Lung (tissue), 12 donors: ENCODE measurements around the gene ECT2. TPM values are rescaled to one million over a fixed set of nuclear protein-coding genes. Genes with fewer than 3 reads are reported as not detected.

Source experiments
- ATAC-seq: fragments of 200-7000 bp; cut with Tn5 transposase; one replicate; pipeline ENCODE4 v1.9.1; 2020; ENCODE audit warnings: moderate number of reproducible peaks; ENCODE audit not compliant: insufficient read depth, low FRiP score
- DNase-seq, 3 donors: peaks; one replicate each; pipeline ENCODE4 v3.0.0-alpha.2; 2013 to 2017
- H3K27ac ChIP-seq, 2 donors: one replicate each; pipeline ENCODE4 v1.5.1; 2013; ENCODE audit warnings: mild to moderate bottlenecking in 2 of 2, moderate library complexity in 2 of 2, control low read depth in 1 of 2, inconsistent platforms in 1 of 2, low read depth in 1 of 2, low read length in 1 of 2
- H3K27me3 ChIP-seq, 3 donors: one replicate each; pipeline ENCODE4 v1.5.1; 2013; ENCODE audit warnings: low read length in 2 of 3; ENCODE audit not compliant: control insufficient read depth in 3 of 3, insufficient read depth in 3 of 3
- H3K36me3 ChIP-seq, 4 donors: one replicate each; pipeline ENCODE4 v1.5.1; 2013; ENCODE audit warnings: low read length in 4 of 4, mild to moderate bottlenecking in 1 of 4, moderate library complexity in 1 of 4; ENCODE audit not compliant: control insufficient read depth in 4 of 4, insufficient read depth in 4 of 4
- H3K4me1 ChIP-seq, 5 donors: one replicate each; pipeline ENCODE4 v1.5.1; 2013; ENCODE audit warnings: low read length in 5 of 5, mild to moderate bottlenecking in 2 of 5, moderate library complexity in 1 of 5; ENCODE audit not compliant: control insufficient read depth in 5 of 5, insufficient read depth in 5 of 5
- H3K4me3 ChIP-seq: one replicate; pipeline ENCODE4 v1.5.1; 2013; ENCODE audit warnings: mild to moderate bottlenecking, control low read depth, moderate library complexity
- H3K9ac ChIP-seq, 2 donors: one replicate each; pipeline ENCODE4 v1.5.1; 2013; ENCODE audit warnings: low read length in 2 of 2, control low read depth in 1 of 2; ENCODE audit not compliant: insufficient read depth in 1 of 2
- H3K9me3 ChIP-seq, 4 donors: one replicate each; pipeline ENCODE4 v1.5.1; 2013; ENCODE audit warnings: low read length in 3 of 4, mild to moderate bottlenecking in 1 of 4, moderate library complexity in 1 of 4; ENCODE audit not compliant: control insufficient read depth in 4 of 4, insufficient read depth in 3 of 4
- CTCF ChIP-seq: IDR thresholded peaks from 2 replicates; pipeline ENCODE4 v1.5.1; 2012; ENCODE audit warnings: mild to moderate bottlenecking; ENCODE audit errors: control extremely low read depth, extremely low read depth
- WGBS, 2 donors: extraction: QIAGEN DNeasy Blood & Tissue Kit; methylation state at CpG; one replicate each; pipeline ENCODE4 v1.1.7; 2013; 5-methylcytosine and 5-hydroxymethylcytosine counted together
- polyA plus RNA-seq, 2 donors: library from polyadenylated mRNA; stranded (reverse); fragments of 200-250 nt; gene quantifications; one replicate each; pipeline ENCODE4 v1.2.1, GENCODE V29; 2013
- total RNA-seq, 2 donors: library from RNA; depleted of rRNA in 1 of 2; stranded (reverse); fragments of >200 nt in 1 of 2; gene quantifications; one replicate each; pipeline ENCODE4 v1.2.1, GENCODE V29; 2014 to 2021
- donor health status: control.
- donor health status: control.
- donor health status: Bipolar disorder and iron deficiency.
- donor health status: healthy.
- donor health status: DM: yes; HTN: yes; CAD: no.

The ECT2 gene
- total and polyA plus RNA-seq, 4 donors, result 4.2 to 19.5 (median 8.5) TPM

- no peaks in the 10 kb centered on the region for H3K36me3 ChIP-seq
- H3K4me1 ChIP-seq, result no peaks in the 10 kb centered on the region
- no peak overlapping the region for H3K9ac ChIP-seq
- WGBS, 2 donors, result 94 to 97% methylated on average over 2 of the region's 2 CpGs
- no peak for DNase-seq
- H3K27ac ChIP-seq, result no peak overlapping the region
- H3K27me3 ChIP-seq, result no peaks in the 10 kb centered on the region
- no peak for TF ChIP-seq CTCF
- ATAC-seq, result no peak
- no peaks in the 10 kb centered on the region for H3K9me3 ChIP-seq
- no peak overlapping the region for H3K4me3 ChIP-seq
These were observed 82.5 kb downstream of the ECT2 start for GRCh38 chr3:172832983-172833382.

- WGBS, 2 donors, result 45 to 51% methylated on average over 6 of the region's 6 CpGs
These were observed 86.0 kb downstream of the ECT2 start for GRCh38 chr3:172836390-172836997.

GRCh38 chr3:172839679-172840078 lies 89.2 kb downstream of the ECT2 start:
- no peak for TF ChIP-seq CTCF
- Histone ChIP-seq H3K9me3 (no peaks in the 10 kb centered on the region), H3K9ac (no peak overlapping the region), H3K4me1 (peaks cover 0 to 1% (median 0%) of the 10 kb centered on the region in 5 donors), H3K27me3 (no peaks in the 10 kb centered on the region), H3K36me3 (no peaks in the 10 kb centered on the region), H3K27ac (no peak overlapping the region), H3K4me3 (no peak overlapping the region)
- WGBS, 2 donors, result 57 to 76% methylated on average over 4 of the region's 4 CpGs
- DNase-seq, result no peak
- ATAC-seq, result no peak

More at GRCh38 chr3:172836390-172836997, 86.0 kb downstream of the ECT2 start:
- H3K27me3 ChIP-seq, result no peaks in the 10 kb centered on the region
- no peak overlapping the region for H3K9ac ChIP-seq
- H3K9me3 ChIP-seq, result no peaks in the 10 kb centered on the region
- TF ChIP-seq CTCF, result peak; percentile 22
- H3K36me3 ChIP-seq, result no peaks in the 10 kb centered on the region
- DNase-seq (peak; percentile 20 to 77 (median 71)), ATAC-seq (no peak)
- peaks cover 0 to 1% (median 0%) of the 10 kb centered on the region in 5 donors for H3K4me1 ChIP-seq
- H3K27ac ChIP-seq, result no peak overlapping the region
- H3K4me3 ChIP-seq, result no peak overlapping the region

GRCh38 chr3:172840463-172840862 lies 89.9 kb downstream of the ECT2 start:
- H3K27me3 ChIP-seq, result no peaks in the 10 kb centered on the region
- no peaks in the 10 kb centered on the region for H3K9me3 ChIP-seq
- WGBS, 2 donors, result 81 to 87% methylated on average over 4 of the region's 4 CpGs
- no peak for DNase-seq
- H3K27ac ChIP-seq, result no peak overlapping the region
- H3K36me3 ChIP-seq, result no peaks in the 10 kb centered on the region
- no peak for TF ChIP-seq CTCF
- H3K4me3 ChIP-seq, result no peak overlapping the region
- H3K4me1 ChIP-seq, result peaks cover 0 to 1% (median 0%) of the 10 kb centered on the region in 5 donors
- no peak overlapping the region for H3K9ac ChIP-seq
- ATAC-seq, result no peak
